Skeletal muscle satellite cell (primary cell): ENCODE measurements around the gene NISCH.

Source experiments
- H3K27me3 ChIP-seq: 2 replicates; pipeline ENCODE4 v1.7.0; 2013; ENCODE audit warnings: low read length; ENCODE audit not compliant: control insufficient read depth, insufficient read depth
- H3K36me3 ChIP-seq: 2 replicates; pipeline ENCODE4 v1.7.0; 2013; ENCODE audit warnings: mild to moderate bottlenecking, control low read depth, low read length; ENCODE audit not compliant: insufficient read depth
- H3K4me1 ChIP-seq: 2 replicates; pipeline ENCODE4 v1.7.0; 2013; ENCODE audit warnings: low read length; ENCODE audit not compliant: control insufficient read depth, insufficient read depth
- H3K4me2 ChIP-seq: 2 replicates; pipeline ENCODE4 v1.7.0; 2013; ENCODE audit warnings: mild to moderate bottlenecking, low read length
- H3K4me3 ChIP-seq: 2 replicates; pipeline ENCODE4 v1.7.0; 2013; ENCODE audit warnings: low read length
- H3K9ac ChIP-seq: 2 replicates; pipeline ENCODE4 v1.7.0; 2013; ENCODE audit warnings: mild to moderate bottlenecking, low read depth, low read length, moderate library complexity
- H3K9me3 ChIP-seq: replicated peaks from 2 replicates; pipeline ENCODE4 v1.7.0; 2013; ENCODE audit warnings: mild to moderate bottlenecking, control low read depth, low read length

The NISCH gene

GRCh38 chr3:52469001-52469400 lies 13.6 kb downstream of the NISCH start:
- Histone ChIP-seq H3K4me3 (no peak overlapping the region), H3K4me1 (peaks cover 19% of the 10 kb centered on the region), H3K9ac (no peak overlapping the region), H3K36me3 (peaks cover 61% of the 10 kb centered on the region), H3K9me3 (no peaks in the 10 kb centered on the region), H3K4me2 (no peak overlapping the region), H3K27me3 (no peaks in the 10 kb centered on the region)

- H3K36me3 ChIP-seq: peaks cover 62% of the 10 kb centered on the region
- H3K4me1 ChIP-seq: peaks cover 12% of the 10 kb centered on the region
- H3K9me3 ChIP-seq: no peaks in the 10 kb centered on the region
- H3K4me3 ChIP-seq: no peak overlapping the region
- H3K4me2 ChIP-seq: no peak overlapping the region
- H3K27me3 ChIP-seq: no peaks in the 10 kb centered on the region
- H3K9ac ChIP-seq: no peak overlapping the region
These were observed 15.5 kb downstream of the NISCH start for GRCh38 chr3:52470920-52471319.

- Histone ChIP-seq H3K36me3 (peaks cover 66% of the 10 kb centered on the region), H3K4me2 (no peak overlapping the region), H3K4me3 (no peak overlapping the region), H3K9me3 (no peaks in the 10 kb centered on the region), H3K4me1 (peaks cover 8% of the 10 kb centered on the region), H3K27me3 (no peaks in the 10 kb centered on the region), H3K9ac (no peak overlapping the region)
These were observed 16.2 kb downstream of the NISCH start for GRCh38 chr3:52471371-52472238.

GRCh38 chr3:52472239-52473000 lies 17.0 kb downstream of the NISCH start:
- peaks cover 8% of the 10 kb centered on the region for H3K4me1 ChIP-seq
- H3K4me2 ChIP-seq: no peak overlapping the region
- H3K36me3 ChIP-seq: peaks cover 69% of the 10 kb centered on the region
- no peak overlapping the region for H3K4me3 ChIP-seq
- no peaks in the 10 kb centered on the region for H3K9me3 ChIP-seq
- H3K27me3 ChIP-seq: no peaks in the 10 kb centered on the region
- no peak overlapping the region for H3K9ac ChIP-seq

GRCh38 chr3:52473026-52473425 lies 17.6 kb downstream of the NISCH start:
- no peaks in the 10 kb centered on the region for H3K9me3 ChIP-seq
- H3K27me3 ChIP-seq: no peaks in the 10 kb centered on the region
- H3K4me3 ChIP-seq: no peak overlapping the region
- H3K9ac ChIP-seq: no peak overlapping the region
- no peak overlapping the region for H3K4me2 ChIP-seq
- peaks cover 7% of the 10 kb centered on the region for H3K4me1 ChIP-seq
- H3K36me3 ChIP-seq: peaks cover 73% of the 10 kb centered on the region

GRCh38 chr3:52477076-52477795 lies 21.8 kb downstream of the NISCH start:
- no peaks in the 10 kb centered on the region for H3K9me3 ChIP-seq
- H3K4me1 ChIP-seq: no peaks in the 10 kb centered on the region
- no peak overlapping the region for H3K4me2 ChIP-seq
- H3K27me3 ChIP-seq: no peaks in the 10 kb centered on the region
- H3K36me3 ChIP-seq: peaks cover 93% of the 10 kb centered on the region
- H3K9ac ChIP-seq: no peak overlapping the region
- no peak overlapping the region for H3K4me3 ChIP-seq

- Histone ChIP-seq H3K9ac (no peak overlapping the region), H3K27me3 (no peaks in the 10 kb centered on the region), H3K36me3 (peaks cover 93% of the 10 kb centered on the region)
These were observed 22.3 kb downstream of the NISCH start for GRCh38 chr3:52477796-52478095.

GRCh38 chr3:52479037-52479876 lies 23.9 kb downstream of the NISCH start:
- peaks cover 89% of the 10 kb centered on the region for H3K36me3 ChIP-seq
- H3K9ac ChIP-seq: no peak overlapping the region
- H3K4me3 ChIP-seq: no peak overlapping the region
- no peak overlapping the region for H3K4me2 ChIP-seq
- no peaks in the 10 kb centered on the region for H3K27me3 ChIP-seq
- H3K9me3 ChIP-seq: no peaks in the 10 kb centered on the region
- no peaks in the 10 kb centered on the region for H3K4me1 ChIP-seq

More at GRCh38 chr3:52477796-52478095, 22.3 kb downstream of the NISCH start:
- Histone ChIP-seq H3K4me3 (no peak overlapping the region), H3K4me2 (no peak overlapping the region), H3K9me3 (no peaks in the 10 kb centered on the region), H3K4me1 (no peaks in the 10 kb centered on the region)

- Histone ChIP-seq H3K4me3 (no peak overlapping the region), H3K9me3 (no peaks in the 10 kb centered on the region), H3K36me3 (peaks cover 84% of the 10 kb centered on the region), H3K27me3 (no peaks in the 10 kb centered on the region), H3K9ac (no peak overlapping the region), H3K4me1 (no peaks in the 10 kb centered on the region), H3K4me2 (no peak overlapping the region)
These were observed 24.6 kb downstream of the NISCH start for GRCh38 chr3:52479877-52480575.

GRCh38 chr3:52480768-52481715 lies 25.6 kb downstream of the NISCH start:
- no peak overlapping the region for H3K4me2 ChIP-seq
- H3K4me3 ChIP-seq: no peak overlapping the region
- no peaks in the 10 kb centered on the region for H3K9me3 ChIP-seq
- H3K27me3 ChIP-seq: no peaks in the 10 kb centered on the region
- no peaks in the 10 kb centered on the region for H3K4me1 ChIP-seq
- no peak overlapping the region for H3K9ac ChIP-seq
- peaks cover 84% of the 10 kb centered on the region for H3K36me3 ChIP-seq
